Caki2 (cell line): ENCODE measurements around the gene CFHR5. TPM values are rescaled to one million over a fixed set of nuclear protein-coding genes. Genes with fewer than 3 reads are reported as not detected.
"Not testable (repeated sequence)": the region's sequence is repeated elsewhere in the genome, so short reads cannot be mapped to it uniquely, and the experiment has no call there.

Experiments
- DNase-seq: peaks from one replicate; pipeline ENCODE4 v3.0.0-alpha.2; 2015; ENCODE audit warnings: low read depth
- in situ Hi-C: cut with HindIII; loops from 2 replicates; pipeline ENCODE4 v1.10.0; 2016; ENCODE audit warnings: low sequenced_read_pairs, low pct_unique_long_range_greater_than_20kb, mixed read lengths
- total RNA-seq: library from RNA; depleted of rRNA; stranded (reverse); fragments of >200 nt; shearing (Covaris generic); gene quantifications from 2 replicates; pipeline ENCODE4 v1.2.3, GENCODE V29; 2014; ENCODE audit warnings: low replicate concordance; rRNA removed

The CFHR5 gene
- total RNA-seq, 1 experiment from 2014 or later = not detected

DNA sequence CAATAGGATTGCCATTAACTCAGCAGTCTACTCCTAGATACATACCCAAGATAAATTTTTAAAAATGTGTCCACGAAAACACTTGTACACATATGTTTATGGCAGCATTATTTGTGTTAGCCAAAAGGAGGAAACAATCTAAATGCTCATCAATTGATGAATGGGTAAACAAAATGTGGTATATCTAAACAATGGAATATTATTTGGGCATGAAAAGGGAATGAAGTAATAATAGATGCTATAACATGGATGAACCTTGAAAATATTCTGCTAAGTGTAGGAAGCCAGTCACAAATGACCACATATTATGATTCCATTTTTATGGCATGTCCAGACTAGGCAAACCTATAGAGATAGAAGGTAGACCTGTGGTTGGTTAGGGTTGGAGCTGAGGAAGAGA, 34.3 kb downstream of the CFHR5 start:
- DNase-seq = no peak
- in situ Hi-C loops = no loop called here

DNA sequence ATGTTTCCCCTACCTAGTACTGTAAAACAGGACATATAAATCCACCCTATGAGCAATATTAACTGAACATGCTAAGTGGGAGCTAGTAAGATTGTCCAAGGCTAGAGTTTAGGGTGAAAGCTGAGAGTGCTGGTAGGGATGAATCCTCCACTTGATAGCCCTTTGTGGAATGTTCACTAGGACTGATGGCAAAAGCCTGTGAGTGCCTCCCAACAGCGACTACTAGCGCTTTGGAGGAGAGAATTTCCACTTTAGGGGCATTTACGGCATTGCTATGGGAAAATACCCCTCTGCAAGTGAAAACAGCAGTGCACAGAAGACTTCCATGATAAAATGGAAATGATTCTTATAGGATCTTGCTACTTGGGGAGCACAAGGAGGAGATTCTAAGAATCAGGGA, 35.9 kb downstream of the CFHR5 start:
- DNase-seq = no peak
- in situ Hi-C loops = no loop called here

DNA sequence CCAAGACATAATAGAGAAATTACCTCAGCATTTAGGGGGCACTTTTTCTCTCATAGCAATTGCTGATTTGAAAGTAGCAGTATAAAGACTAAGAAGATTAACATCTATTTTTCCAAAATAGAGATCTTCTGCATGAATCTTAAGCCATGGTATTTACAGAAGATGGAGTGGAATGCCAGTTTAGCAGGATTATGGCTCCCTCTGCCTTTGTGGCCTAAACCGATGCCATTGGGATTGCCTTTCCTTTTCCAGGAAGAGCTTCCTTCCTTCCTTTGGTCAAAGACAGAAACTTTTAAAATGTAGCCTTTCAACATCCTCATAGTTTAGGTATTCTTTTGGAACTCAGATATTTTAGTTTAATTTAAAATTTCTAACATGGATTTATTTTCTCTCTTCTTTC, 39.4 kb downstream of the CFHR5 start:
- DNase-seq = no peak
- in situ Hi-C loops = no loop called here

GRCh38 chr1:197017558-197018146, 40.3 kb downstream of the CFHR5 start:
- in situ Hi-C loops = no loop called here
- DNase-seq = no peak

DNA sequence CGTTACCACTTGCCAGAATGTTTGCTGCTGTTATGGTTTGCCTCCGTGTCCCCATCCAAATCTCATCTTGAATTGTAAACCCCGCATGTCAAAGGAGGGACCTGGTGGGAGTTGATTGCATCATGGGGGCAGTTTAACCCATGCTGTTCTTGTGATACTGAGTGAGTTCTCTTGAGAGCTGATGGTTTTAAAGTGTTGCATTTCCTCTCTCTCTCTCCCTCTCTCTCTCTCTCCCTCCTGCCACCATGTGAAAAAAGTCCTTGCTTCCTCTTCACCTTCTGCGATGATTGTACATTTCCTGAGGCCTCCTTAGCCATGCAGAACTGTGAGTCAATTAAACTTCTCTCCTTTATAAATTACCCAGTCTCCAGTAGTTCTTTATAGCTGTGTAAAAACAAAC, 44.4 kb downstream of the CFHR5 start:
- in situ Hi-C loops = no loop called here
- no peak for DNase-seq

DNA sequence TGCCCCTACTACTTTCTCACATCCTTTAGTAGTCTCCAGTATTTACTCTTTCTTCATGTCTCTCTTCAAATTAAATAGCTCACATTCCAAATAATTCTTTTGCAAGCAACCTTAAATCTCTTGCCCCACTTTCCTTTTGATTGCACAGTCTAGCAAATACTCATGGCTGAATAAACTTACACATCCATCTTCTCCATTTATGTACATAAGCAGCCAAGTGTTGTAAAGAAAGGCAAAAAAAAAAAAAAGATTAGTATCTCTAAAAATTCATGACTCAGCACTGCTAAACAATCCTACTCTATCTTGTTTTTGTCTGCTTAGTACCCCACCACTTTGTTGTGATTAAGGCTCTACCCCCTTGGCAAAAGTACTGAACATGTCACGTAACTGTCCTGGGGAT, 47.1 kb downstream of the CFHR5 start:
- peak; percentile 57 for DNase-seq
- in situ Hi-C loops = no loop called here

GRCh38 chr1:197027359-197027758, 50.0 kb downstream of the CFHR5 start:
- in situ Hi-C loops = no loop called here
- peak; percentile 51 for DNase-seq

- DNase-seq = no peak
- in situ Hi-C loops = no loop called here
These were observed 52.4 kb downstream of the CFHR5 start for GRCh38 chr1:197029749-197030148.

DNA sequence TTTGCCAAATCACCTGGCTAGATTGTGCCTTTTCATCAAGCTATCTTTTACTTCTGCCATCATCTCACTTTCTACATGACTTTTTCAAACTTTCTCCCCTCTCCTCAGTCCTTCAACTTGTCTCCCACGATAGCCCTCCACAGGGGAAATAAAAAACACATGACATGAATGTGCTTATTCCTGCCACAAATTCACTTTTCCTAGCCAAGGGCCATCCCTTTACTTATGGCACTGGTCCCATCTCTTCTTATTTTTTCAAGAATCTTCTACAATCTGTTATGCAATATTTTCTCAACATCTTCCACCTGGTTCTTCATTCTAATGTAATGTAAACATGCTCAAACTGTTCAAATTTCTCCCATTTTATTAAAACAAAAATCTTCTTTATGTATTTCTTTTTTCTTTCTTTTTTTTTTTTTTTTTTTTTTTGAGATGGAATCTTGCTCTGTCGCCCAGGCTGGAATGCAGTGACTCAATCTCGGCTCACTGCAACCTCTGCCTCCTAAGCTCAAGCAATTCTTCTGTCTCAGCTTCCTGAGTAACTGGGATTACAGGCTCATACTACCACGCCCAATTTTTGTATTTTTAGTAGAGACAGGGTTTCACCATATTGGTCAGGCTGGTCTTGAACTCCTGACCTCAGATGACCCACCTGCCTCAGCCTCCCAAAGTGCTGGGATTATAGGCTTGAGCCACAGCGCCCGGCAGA, 57.4 kb downstream of the CFHR5 start:
- in situ Hi-C loops = not testable (repeated sequence)

GRCh38 chr1:197036861-197037260, 59.5 kb downstream of the CFHR5 start:
- in situ Hi-C loops = no loop called here
- no peak for DNase-seq

More for the DNA sequence above, 57.4 kb downstream of the CFHR5 start:
- not testable (repeated sequence) for DNase-seq

GRCh38 chr1:197041486-197042353, 64.4 kb downstream of the CFHR5 start:
- DNase-seq = no peak
- in situ Hi-C loops = no loop called here

GRCh38 chr1:197042676-197043341, 65.5 kb downstream of the CFHR5 start:
- in situ Hi-C loops = no loop called here
- DNase-seq = peak; percentile 80

DNA sequence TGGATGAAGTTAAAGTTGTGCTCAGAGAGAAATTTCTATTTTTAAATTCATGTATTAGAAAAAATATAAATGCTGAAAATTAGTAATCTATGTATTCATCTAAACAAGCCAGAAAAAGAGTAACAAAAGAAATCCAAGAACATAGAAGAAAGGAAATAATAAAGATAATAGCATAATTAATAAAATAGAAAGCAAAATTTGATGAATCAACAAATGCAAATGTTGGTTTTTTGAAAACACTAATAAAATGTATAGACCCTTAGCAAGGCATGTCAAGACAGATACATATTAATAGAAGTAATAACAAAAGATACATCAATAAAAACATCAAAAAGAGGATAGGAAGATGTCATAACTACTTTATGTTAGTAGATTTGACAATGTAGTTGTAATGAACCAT, 71.7 kb downstream of the CFHR5 start:
- in situ Hi-C loops = no loop called here
- DNase-seq = no peak

Other genes with a start within 250 kb of the CFHR5 start
- not detected in 2 replicates for gene CFHR3, start 202.7 kb upstream of the CFHR5 start, total RNA-seq
- 1.0 TPM in 1 of 2 replicates, not detected in the other for gene CFHR1, start 157.8 kb upstream of the CFHR5 start, total RNA-seq
- gene CFHR4, start 89.5 kb upstream of the CFHR5 start, total RNA-seq = not detected in 2 replicates
- not detected in 2 replicates for gene CFHR2, start 33.8 kb upstream of the CFHR5 start, total RNA-seq
- not detected in 2 replicates for gene F13B, start 89.7 kb downstream of the CFHR5 start, total RNA-seq
- 14.5 and 21.4 TPM in 2 replicates for gene ASPM, start 169.1 kb downstream of the CFHR5 start, total RNA-seq
- gene ZBTB41, start 223.7 kb downstream of the CFHR5 start, total RNA-seq = 9.1 and 14.0 TPM in 2 replicates